DMS79 treated with DMSO at 0.1 percent for 48 hours (cell line): ENCODE data around the gene CD40.
"Not testable (repeated sequence)": the region's sequence is repeated elsewhere in the genome, so short reads cannot be mapped to it uniquely, and the experiment has no call there.

Experiments
- DNase-seq: peaks from one replicate; lab custom pipeline; 2025; lab: John Stamatoyannopoulos, UW

CD40 gene

GRCh38 chr20:46117704-46118467 lies at the start of gene CD40:
Gene CD40 (plus strand): TSS chr20:46118314. CDS start chr20:46118344, 30 bp downstream.
- no peak for DNase-seq

- no peak for DNase-seq
These were observed 47.8 kb upstream of the CD40 start for GRCh38 chr20:46070215-46070900.

DNA sequence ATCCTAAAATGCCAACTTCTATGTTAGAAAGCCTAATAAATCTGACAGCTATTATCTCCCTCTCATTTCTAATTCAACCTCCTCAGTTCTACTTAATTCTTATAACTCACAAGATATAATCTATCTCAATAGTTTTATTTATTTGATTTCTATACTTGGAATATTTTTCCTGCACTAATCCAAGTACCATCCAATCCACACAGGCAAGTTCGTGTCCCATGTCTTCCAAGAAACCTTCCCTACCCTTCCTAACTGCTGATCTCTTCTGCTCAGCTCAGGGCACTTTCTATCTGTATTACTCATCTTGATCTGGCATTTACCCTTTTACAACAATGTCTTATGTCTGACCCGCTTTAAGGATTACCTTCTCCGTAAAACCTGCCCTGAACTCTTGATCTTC lies 46.5 kb upstream of the CD40 start:
- no peak for DNase-seq

DNA sequence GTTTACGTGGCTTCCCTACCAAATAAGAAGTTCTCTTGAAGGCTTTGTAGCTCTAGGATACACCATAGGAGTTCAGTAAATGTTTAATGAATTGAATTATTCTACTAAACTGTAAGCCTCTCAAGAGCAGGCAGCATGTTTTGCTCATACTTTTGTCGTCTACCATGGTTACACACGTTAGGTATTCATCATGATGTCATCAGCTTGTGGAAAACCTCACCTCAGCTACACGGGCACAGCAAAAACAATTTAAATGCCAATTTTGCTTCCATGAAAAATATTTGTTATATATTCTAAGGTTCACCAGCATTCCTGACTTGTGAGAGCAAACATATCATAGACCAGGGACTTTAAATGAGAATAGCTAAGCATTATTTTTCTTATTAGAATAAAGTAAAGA lies 45.1 kb upstream of the CD40 start:
- no peak for DNase-seq

DNA sequence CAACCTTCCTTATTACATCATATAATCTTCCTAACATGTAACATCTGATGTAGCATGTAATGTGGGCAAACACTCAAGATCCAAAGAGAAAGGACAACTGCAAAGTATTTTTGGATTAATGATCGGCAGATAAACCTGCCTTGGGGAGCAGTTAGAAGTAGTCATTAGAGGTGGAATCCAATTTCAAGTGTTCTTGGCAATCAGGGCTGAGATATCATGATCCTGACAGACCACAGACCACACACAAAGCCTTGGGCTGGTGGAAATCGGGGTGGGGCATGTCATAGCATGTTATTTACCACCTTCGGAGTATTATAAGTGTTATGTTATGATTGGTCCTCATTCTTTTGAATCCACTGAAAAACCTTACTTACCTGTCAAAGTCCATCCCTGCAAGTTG lies 44.7 kb upstream of the CD40 start:
- peak; percentile 46 for DNase-seq

GRCh38 chr20:46074006-46074405 lies 44.1 kb upstream of the CD40 start:
- DNase-seq = no peak

DNA sequence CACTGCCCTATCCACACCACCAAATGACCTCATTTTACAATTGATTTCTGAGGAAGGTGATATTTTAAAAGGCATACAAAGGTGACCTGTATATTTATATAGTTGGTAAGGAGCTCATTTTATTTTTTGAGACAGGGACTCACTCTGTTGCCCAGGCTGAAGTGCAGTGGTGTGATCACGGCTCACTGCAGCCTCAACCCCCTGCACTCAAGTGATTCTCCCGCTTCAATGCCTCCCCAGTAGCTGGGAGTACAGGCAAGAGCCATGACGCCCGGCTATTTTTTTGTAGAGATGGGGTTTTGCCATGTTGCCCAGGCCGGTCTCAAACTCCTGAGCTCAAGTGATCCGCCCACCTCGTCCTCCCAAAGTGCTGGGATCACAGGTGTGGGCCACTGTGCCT lies 41.3 kb upstream of the CD40 start:
- no peak for DNase-seq

DNA sequence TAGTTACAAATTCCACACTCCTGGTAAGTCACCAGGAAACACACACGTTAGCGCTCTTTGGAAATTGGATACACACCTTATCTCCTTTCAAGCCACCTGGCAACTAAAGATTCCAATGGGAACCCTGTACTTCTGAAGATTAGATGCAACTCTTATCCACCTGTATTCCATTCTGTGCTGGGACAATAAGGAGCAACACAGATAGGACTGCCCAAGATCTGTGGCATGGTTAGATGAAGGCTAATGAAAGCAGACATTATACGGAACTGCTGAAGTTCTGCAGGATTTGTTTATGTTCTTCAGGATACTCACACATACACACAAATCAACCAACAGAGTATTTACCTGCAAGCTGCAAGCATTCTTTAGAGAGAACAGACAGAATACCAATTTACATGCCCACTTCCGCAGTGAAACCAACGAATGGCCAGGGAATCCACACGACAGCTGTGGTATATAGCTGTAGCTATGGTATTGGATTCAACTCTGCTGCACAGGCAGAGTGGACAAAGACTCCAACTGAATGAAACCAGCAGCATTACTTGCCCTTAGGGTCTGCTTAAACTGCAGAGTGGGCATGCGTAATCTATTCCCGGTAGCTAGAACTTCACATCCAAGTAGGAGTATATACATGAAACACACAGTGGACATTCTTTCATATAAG lies 40.3 kb upstream of the CD40 start:
- no peak for DNase-seq

- no peak for DNase-seq
These were observed 39.2 kb upstream of the CD40 start for GRCh38 chr20:46078954-46079353.

GRCh38 chr20:46081074-46081473 lies 37.0 kb upstream of the CD40 start:
- DNase-seq = no peak

DNA sequence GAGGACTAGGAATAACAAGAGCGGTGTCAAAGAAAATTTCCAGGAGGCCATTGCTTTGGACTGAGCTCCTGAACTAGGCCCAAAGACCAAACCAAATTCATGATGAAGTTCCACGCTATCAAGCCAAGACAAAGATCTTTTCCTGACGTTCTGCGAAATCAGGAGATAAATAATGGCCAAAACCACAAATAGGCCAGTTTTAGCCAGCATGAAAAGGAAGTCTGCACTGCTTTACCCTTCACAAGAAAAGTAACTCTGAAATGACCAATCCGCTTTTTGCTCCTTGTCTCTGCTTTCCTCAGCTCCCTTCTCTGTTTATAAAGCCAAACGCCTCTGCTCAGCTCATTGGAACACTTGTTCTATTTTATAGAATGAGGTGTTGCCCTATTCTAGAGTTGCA lies 35.0 kb upstream of the CD40 start:
- DNase-seq = no peak

DNA sequence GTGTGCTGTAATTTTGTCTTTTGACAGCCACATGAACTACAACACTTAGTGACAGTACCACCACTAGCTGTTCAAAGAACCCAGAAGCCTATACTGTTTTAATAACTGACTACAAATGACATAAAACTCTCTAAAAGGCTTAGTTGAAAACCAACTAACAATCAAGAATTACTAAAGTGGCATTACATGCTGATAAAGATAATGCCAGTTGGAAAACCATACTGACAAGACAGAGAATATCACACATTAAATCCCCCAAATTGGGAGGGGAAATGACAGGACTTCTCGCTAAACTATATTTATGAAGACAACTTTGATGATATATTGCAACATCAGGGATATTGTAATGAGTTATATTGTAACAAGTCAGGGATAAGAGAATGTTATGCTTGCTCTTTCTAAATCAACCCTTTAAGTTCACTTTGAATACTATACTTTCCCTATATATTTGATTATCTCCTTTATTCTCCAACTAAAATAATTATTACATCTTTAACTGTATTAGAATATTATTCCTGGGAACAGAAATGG lies 34.5 kb upstream of the CD40 start:
- DNase-seq = no peak

- no peak for DNase-seq
These were observed 33.3 kb upstream of the CD40 start for GRCh38 chr20:46084805-46085178.

- DNase-seq = no peak
These were observed 32.8 kb upstream of the CD40 start for GRCh38 chr20:46085179-46085851.

DNA sequence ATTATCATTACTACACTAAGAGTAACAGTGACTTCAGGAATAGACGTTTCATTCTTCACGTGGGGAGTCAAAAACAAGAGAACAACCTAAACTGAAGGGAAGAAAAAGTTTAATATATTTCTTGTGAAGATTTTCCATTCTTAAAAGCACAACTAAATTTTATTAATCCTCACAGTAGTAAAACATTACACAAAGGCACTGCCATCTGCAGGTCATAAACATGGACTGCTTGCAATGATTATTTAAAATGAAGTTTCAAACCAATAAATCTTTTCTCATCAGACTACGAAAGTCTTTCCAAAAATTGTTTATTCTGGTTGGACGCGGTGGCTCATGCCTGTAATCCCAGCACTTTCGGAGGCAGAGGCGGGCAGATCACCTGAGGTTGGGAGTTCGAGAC lies 31.0 kb upstream of the CD40 start:
- DNase-seq = no peak

GRCh38 chr20:46088409-46089166 lies 29.5 kb upstream of the CD40 start:
- DNase-seq = no peak

DNA sequence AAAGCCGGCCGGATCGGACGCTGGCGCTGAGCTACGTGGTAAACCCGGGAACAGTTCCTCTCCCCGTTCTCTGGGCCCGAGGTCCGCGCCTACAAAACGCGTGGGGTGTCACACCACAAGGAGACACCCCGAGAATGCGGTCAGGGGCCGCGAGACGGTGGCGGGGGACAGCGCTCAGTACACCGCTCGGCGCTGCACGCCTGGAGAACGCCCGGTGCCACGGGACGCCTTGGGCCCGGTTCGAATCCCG lies 29.0 kb upstream of the CD40 start:
- DNase-seq = no peak

- DNase-seq = peak; percentile 61
These were observed 28.4 kb upstream of the CD40 start, which contains the start of gene NCOA5 for GRCh38 chr20:46089417-46090388. Gene NCOA5 (minus strand): TSS chr20:46089962. CDS start chr20:46079424, 10,538 bp downstream.

GRCh38 chr20:46091622-46092535 lies 26.2 kb upstream of the CD40 start:
- DNase-seq = not testable (repeated sequence)
